IPS-15b (cell line): Measurements from ENCODE around the gene KCNJ16.
"Not testable (repeated sequence)": the region's sequence is repeated elsewhere in the genome, so short reads cannot be mapped to it uniquely, and the experiment has no call there.

Experiments
- H3K27me3 ChIP-seq: one replicate; pipeline ENCODE4 v1.6.1; 2013; ENCODE audit warnings: low read length; ENCODE audit not compliant: control insufficient read depth, insufficient read depth
- H3K36me3 ChIP-seq: one replicate; pipeline ENCODE4 v1.6.1; 2013; ENCODE audit warnings: low read length; ENCODE audit not compliant: control insufficient read depth, insufficient read depth
- H3K4me1 ChIP-seq: one replicate; pipeline ENCODE4 v1.6.1; 2013; ENCODE audit warnings: mild to moderate bottlenecking, low read length; ENCODE audit not compliant: control insufficient read depth, insufficient read depth
- H3K4me3 ChIP-seq: one replicate; pipeline ENCODE4 v1.5.1; 2013; ENCODE audit warnings: low read depth, low read length
- H3K9ac ChIP-seq: one replicate; pipeline ENCODE4 v1.6.1; 2013; ENCODE audit warnings: low read depth, mild to moderate bottlenecking, low read length
- H3K9me3 ChIP-seq: one replicate; pipeline ENCODE4 v1.6.1; 2013; ENCODE audit warnings: mild to moderate bottlenecking, low read length; ENCODE audit not compliant: control insufficient read depth, insufficient read depth

Gene KCNJ16

DNA sequence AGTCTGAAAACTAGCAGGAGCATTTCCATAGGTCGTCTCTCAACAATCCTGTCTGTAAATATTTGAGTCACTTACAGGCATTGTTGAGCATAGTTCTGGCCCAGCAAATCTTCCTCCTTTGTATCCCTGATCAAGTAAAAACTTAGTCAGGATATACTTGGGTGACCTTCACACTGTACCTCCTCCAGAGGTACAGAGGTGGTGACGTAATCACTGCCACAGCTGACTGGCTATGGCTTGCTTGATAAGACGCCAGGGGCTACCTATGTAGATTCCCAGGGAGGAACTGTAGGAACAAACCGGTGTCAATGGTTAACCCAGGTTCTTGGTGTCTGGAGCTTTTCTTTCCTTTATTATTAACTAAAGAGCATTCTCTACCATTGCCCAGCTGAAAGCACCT, at the start of gene KCNJ16:
Gene KCNJ16 (plus strand): TSS at position 270 of the 400 bp plus-strand sequence. CDS start 56,863 bp downstream, outside the sequence.
- Histone ChIP-seq H3K9ac (no peak within 1 kb of the TSS), H3K4me1 (peaks cover 6% of the 10 kb centered on the region), H3K9me3 (no peaks in the 10 kb centered on the region), H3K4me3 (no peak within 1 kb of the TSS), H3K27me3 (no peaks in the 10 kb centered on the region), H3K36me3 (no peaks in the 10 kb centered on the region)

GRCh38 chr17:70028397-70028796, 46.6 kb upstream of the KCNJ16 start:
- no peaks in the 10 kb centered on the region for H3K36me3 ChIP-seq
- H3K4me1 ChIP-seq = no peaks in the 10 kb centered on the region
- H3K9ac ChIP-seq = no peak overlapping the region
- no peaks in the 10 kb centered on the region for H3K9me3 ChIP-seq
- H3K4me3 ChIP-seq = no peak overlapping the region
- no peaks in the 10 kb centered on the region for H3K27me3 ChIP-seq

- Histone ChIP-seq H3K36me3 (no peaks in the 10 kb centered on the region), H3K4me1 (no peaks in the 10 kb centered on the region), H3K27me3 (no peaks in the 10 kb centered on the region), H3K9ac (no peak overlapping the region), H3K4me3 (no peak overlapping the region), H3K9me3 (no peaks in the 10 kb centered on the region)
Measured at GRCh38 chr17:70028978-70029767, 45.9 kb upstream of the KCNJ16 start.

GRCh38 chr17:70030371-70030770, 44.7 kb upstream of the KCNJ16 start:
- no peak overlapping the region for H3K4me3 ChIP-seq
- no peak overlapping the region for H3K9ac ChIP-seq
- no peaks in the 10 kb centered on the region for H3K9me3 ChIP-seq

GRCh38 chr17:70031341-70031740, 43.7 kb upstream of the KCNJ16 start:
- Histone ChIP-seq H3K9ac (no peak overlapping the region), H3K4me3 (no peak overlapping the region), H3K27me3 (no peaks in the 10 kb centered on the region), H3K4me1 (no peaks in the 10 kb centered on the region), H3K36me3 (no peaks in the 10 kb centered on the region), H3K9me3 (no peaks in the 10 kb centered on the region)

More at GRCh38 chr17:70030371-70030770, 44.7 kb upstream of the KCNJ16 start:
- Histone ChIP-seq H3K36me3 (no peaks in the 10 kb centered on the region), H3K4me1 (no peaks in the 10 kb centered on the region), H3K27me3 (no peaks in the 10 kb centered on the region)

- H3K9me3 ChIP-seq = no peaks in the 10 kb centered on the region
- H3K9ac ChIP-seq = no peak overlapping the region
- H3K4me1 ChIP-seq = no peaks in the 10 kb centered on the region
- H3K4me3 ChIP-seq = no peak overlapping the region
- no peaks in the 10 kb centered on the region for H3K36me3 ChIP-seq
- H3K27me3 ChIP-seq = no peaks in the 10 kb centered on the region
Measured at GRCh38 chr17:70033165-70033564, 41.9 kb upstream of the KCNJ16 start.

DNA sequence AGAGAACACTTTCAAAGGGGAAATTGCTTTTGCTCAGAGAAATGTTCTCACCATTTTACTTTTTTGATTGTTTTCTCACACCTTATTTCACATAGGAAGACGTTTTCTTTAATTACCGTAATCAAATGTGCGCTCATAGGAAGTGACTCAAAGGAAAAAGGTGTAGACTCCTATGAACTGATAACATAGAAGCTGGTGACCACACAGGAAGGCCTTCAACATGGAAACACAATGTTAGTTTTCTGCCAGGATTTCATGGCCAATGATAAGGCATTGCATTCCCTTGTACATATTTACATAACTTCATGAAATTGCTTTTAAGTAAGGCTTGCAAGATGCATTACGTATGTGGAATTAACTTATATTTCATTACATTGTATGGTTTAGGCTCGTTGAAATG, 40.9 kb upstream of the KCNJ16 start:
- Histone ChIP-seq H3K36me3 (no peaks in the 10 kb centered on the region), H3K4me1 (no peaks in the 10 kb centered on the region), H3K9ac (no peak overlapping the region), H3K27me3 (no peaks in the 10 kb centered on the region), H3K9me3 (no peaks in the 10 kb centered on the region), H3K4me3 (no peak overlapping the region)

DNA sequence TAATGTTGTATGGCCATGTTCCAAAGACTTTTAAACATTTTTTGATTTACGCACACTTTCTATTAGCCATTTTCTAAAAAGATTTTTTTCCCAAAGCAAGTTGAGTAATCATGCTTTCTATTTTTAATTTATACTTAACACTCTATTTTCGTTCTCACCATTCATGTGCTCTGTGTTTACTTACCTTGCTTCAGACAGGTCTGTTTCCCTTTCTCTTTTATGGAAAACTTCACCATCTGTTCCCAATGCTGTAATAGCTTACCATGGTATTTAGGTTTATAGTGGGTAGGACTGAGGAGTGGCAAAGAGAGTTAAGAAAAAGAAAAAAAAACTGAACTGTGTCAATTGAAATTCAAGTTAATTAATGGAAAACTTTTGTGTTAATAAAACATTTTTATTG, 37.5 kb upstream of the KCNJ16 start:
- Histone ChIP-seq H3K27me3 (no peaks in the 10 kb centered on the region), H3K9ac (no peak overlapping the region), H3K36me3 (no peaks in the 10 kb centered on the region), H3K4me3 (no peak overlapping the region), H3K9me3 (no peaks in the 10 kb centered on the region), H3K4me1 (no peaks in the 10 kb centered on the region)

DNA sequence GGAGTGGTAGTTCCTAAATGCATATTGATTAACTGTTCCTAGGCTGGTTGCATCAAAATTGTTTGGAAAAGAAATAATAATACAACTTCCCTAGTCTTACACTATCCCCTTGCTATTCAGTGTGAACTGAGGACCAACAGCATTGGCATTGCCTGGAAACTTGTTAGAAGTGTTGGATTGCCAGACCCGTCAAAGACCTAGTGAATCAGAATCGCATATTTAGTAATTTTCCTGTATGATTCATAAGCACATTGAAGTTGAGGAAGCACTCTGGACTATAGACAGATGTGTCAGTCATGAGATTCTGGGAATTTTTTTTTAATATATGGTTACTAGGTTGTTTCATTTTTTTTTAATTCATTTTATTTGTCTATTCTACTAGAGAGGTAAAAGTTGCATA, 34.7 kb upstream of the KCNJ16 start:
- Histone ChIP-seq H3K4me1 (no peaks in the 10 kb centered on the region), H3K27me3 (no peaks in the 10 kb centered on the region), H3K4me3 (no peak overlapping the region), H3K9me3 (no peaks in the 10 kb centered on the region), H3K36me3 (no peaks in the 10 kb centered on the region), H3K9ac (no peak overlapping the region)

DNA sequence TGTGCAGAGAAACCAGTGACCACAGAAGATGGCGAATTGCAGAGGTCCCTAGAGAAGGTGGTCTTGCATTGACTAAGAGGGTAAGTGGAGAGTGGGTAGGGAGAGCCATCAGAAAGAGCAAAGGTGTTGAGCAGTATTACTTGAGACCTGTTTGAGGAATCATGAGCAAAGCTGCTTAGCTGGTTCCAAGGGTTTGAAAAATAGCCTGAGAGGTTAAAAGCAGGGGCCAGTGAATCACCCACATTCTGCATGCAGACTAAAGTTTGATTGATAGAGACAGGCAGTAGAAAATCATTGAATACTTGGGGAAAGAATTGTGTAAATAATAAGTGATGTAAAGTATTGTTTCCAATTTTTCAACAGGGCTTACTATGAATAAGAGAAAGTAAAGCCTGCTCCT, 34.0 kb upstream of the KCNJ16 start:
- no peak overlapping the region for H3K4me3 ChIP-seq
- H3K4me1 ChIP-seq = no peaks in the 10 kb centered on the region
- no peaks in the 10 kb centered on the region for H3K36me3 ChIP-seq
- H3K9ac ChIP-seq = no peak overlapping the region
- H3K27me3 ChIP-seq = no peaks in the 10 kb centered on the region
- H3K9me3 ChIP-seq = no peaks in the 10 kb centered on the region

DNA sequence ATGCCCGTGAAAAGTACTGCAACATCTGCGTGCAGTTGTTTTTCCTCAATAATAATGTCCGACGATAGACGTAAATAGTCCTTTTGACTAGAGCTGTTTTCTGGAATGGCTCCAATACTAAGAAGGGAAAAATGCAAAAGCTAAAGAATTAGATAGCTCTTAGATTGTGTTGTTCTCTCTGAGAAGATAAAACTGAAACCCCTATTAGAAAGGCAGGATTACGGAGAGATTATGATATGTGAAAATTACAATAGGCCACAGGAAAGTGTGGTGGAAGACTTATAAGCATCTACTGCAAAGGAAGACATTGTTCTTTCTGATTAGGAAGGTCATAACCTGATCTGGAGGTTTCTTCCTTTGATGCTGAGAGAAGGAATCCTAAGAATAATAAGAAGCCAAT, 33.5 kb upstream of the KCNJ16 start:
- Histone ChIP-seq H3K4me3 (no peak overlapping the region), H3K9ac (no peak overlapping the region), H3K36me3 (no peaks in the 10 kb centered on the region), H3K27me3 (no peaks in the 10 kb centered on the region), H3K4me1 (no peaks in the 10 kb centered on the region), H3K9me3 (no peaks in the 10 kb centered on the region)

GRCh38 chr17:70045780-70046179, 29.2 kb upstream of the KCNJ16 start:
- H3K4me3 ChIP-seq, H3K4me1 ChIP-seq, H3K9ac ChIP-seq, H3K27me3 ChIP-seq, H3K9me3 ChIP-seq, H3K36me3 ChIP-seq: not testable (repeated sequence)
